ENCODE data around the gene ARHGAP21.

The ARHGAP21 gene

DNA sequence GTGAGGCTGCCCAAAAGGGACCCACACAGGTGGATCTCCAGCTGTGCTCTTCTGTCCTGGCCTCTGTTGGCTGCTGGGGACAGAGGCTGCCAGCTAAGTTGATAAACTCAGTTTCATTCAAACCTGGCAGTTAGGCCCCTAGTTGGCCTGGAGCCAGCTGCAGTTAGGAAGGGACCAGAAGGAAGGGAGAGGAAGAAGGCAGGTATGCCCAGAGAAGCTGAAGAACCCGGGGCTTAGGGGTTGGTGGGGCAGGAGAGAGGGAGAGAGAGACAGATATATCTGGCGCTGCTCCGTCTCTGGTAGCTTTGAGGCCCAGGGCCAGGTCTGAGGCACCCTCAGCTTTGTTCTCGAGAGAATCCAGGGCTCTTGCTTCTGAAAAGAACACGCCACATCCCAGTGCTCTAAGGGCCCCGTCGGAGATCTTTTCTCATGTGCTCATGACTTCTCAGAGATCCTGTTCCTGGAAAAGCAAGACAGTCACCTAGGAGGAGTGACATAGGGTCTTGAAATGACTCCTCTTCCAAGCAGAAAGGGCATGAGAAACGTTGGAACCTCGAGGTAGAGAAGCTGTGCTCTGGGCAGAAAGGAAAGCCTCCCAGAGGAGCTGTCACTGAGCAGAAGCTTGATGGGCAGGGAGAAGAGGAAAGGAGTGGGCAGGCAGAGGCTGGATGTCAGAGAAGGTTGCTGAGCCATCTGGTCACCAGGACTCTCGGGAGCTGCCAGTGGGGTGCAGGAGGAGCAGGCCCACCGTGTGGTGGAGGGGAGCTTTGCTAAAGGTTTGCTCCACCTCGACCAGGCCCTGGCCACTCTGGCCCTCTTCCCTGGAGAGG lies 153.6 kb downstream of the ARHGAP21 start:
- no peak for DNase-seq

- no peak for DNase-seq
Observed at GRCh38 chr10:24569330-24569796, 154.3 kb downstream of the ARHGAP21 start.

- DNase-seq, result no peak
Observed at GRCh38 chr10:24568042-24568441, 155.6 kb downstream of the ARHGAP21 start.

DNA sequence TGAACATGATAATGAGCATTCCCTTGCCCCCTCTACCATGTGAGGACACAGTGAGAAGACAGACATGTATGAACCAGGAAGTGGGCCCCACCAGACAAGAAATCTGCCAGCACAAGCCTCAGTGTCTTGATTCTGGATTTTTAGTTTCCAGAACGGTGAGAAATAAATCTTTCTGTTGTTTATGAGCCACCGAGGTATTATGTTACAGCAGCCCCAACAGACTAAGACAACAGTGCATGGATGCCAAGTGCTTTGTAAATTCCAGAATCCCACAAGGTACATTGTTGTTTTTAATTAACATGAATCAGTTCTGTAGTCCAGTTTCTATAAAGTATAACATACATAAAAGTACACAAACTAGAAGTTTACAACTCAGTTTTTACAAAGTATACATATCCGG lies 162.2 kb downstream of the ARHGAP21 start:
- DNase-seq, result no peak

GRCh38 chr10:24556750-24557742 lies 166.6 kb downstream of the ARHGAP21 start:
- peak; percentile 1 for DNase-seq

DNA sequence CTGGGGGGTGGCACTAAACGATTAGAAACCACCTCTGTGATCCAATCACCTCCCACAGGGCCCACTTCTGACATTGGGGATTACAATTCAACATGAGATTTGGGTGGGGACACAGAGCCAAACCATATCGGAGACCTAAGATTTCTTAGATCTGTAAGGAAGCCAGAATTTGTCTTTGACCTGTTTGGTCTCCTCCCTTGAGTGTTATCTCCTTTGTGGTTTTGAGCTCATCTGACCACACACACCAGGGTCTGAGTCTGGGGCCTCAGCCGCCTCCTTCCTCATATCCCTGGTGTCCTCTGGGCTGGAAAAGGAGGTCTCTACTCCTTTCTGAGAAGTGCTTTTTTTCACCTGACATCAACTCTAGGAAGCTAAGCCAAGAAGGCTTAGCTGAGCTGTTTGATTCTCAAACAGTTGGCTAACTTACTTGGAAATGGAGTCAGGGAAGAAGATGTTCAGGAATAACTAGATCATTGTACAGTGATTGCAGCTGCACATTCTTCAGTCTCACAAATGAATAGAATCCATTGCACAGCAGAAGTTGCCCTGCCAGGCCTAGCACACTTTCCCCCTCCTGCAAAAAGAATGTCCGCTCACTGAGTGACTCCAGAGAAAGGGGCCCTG lies 167.4 kb downstream of the ARHGAP21 start:
- no peak for DNase-seq

- no peak for DNase-seq
Observed at GRCh38 chr10:24554036-24554435, 169.7 kb downstream of the ARHGAP21 start.

DNA sequence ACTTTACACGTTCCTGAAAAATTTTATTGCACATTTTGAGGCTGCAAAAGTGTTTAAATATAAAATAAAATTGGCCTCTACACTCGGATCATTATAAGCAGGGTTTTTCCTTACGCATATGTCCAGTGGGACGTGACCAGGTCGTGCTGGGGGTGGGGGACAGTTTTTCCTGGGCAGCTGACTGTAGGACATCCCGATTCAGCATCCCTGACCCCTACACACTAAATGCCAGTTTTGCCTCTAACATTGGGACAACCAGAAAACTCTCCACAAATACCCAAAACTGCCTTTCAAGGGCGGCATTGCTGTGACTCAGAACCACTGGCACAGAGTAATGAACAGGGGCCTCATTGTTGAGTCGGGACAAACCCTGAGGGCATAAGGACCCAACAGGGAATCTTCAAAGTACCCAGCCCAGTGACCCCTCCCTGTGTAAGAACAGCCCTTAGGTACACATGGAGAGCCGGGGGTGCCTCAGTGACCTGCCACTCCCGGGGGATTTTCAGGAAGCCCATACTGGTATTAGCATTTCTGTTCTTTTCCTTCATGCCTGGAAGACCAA lies 170.6 kb downstream of the ARHGAP21 start:
- no peak for DNase-seq

GRCh38 chr10:24552346-24553016 lies 171.2 kb downstream of the ARHGAP21 start:
- DNase-seq, result peak; percentile 55

- DNase-seq, result no peak
Observed at GRCh38 chr10:24551161-24551560, 172.5 kb downstream of the ARHGAP21 start.

- no peak for DNase-seq
Observed at GRCh38 chr10:24550680-24551079, 173.0 kb downstream of the ARHGAP21 start.

GRCh38 chr10:24545585-24545984 lies 178.1 kb downstream of the ARHGAP21 start:
- DNase-seq, result no peak

DNA sequence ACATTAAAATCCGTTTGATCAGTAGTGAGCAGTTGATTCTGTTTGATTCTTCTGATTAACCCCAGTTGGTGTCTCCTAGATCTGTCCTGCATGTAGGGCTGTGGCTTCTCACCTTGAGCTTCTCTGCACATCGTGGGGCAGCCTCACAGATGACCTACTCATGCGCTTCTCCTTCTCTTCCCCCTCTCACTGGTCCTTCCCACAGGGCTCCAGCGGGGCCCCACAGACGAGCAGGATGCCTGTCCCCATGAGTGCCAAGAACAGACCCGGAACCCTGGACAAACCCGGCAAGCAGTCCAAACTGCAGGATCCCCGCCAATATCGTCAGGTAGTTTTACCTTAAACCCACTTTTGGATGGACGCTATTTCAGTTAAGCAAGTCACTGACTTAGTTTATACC lies 178.9 kb downstream of the ARHGAP21 start:
- no peak for DNase-seq

DNA sequence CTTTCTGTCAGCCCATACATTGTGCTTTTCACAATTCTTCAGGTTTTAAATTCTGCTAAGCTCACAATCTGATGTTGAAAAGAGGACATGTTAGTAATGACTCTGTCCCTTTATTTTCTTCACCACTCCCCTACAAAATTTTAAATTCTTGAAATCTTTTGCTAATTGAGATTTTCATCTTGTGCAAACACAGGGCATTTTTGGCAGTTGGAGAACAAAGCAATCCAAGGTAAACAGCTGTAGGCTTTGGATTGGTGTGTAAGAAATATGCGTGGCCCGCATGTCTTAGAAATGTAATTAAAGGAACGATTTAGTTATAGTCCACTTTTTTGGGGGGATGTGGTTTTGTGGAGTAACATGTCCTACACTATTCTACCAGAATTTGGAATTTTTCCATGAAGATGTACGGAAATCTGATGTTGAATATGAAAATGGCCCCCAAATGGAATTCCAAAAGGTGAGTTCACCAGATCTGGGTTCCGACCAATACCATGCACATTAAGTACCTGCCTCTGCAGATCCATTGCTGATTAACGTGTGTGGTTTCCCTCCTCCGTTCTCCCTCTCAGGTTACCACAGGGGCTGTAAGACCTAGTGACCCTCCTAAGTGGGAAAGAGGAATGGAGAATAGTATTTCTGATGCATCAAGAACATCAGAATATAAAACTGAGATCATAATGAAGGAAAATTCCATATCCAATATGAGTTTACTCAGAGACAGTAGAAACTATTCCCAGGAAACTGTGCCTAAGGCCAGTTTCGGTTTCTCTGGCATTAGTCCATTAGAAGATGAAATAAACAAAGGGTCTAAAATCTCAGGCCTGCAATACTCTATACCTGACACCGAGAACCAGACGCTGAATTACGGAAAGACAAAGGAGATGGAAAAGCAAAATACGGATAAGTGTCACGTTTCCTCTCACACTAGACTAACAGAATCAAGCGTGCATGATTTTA lies 181.1 kb downstream of the ARHGAP21 start:
- no peak for DNase-seq

DNA sequence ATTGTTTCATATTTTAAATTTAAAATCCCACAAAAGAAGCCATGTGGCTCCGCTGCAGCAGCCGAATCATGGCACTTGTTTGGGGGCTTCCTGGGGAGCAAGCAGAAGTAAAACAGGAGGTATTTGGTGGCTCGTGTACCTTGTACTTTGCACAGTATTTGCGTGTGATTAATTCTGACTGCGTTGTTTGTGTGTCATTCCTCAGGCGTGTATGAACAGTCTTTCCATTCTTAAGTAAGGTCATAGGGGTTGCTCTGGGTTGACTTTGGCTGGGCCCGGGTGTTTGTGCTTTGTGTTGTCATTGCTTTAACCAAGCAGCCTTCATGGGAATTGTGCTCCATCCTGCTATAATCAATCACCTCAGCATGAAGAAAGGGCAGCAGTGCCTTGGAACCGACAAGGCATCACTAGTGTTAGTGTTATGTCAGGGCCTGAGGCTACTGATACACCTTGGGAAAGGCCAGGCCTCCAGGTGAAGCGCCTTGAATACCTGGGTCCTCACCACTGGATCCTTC lies 182.4 kb downstream of the ARHGAP21 start:
- no peak for DNase-seq

DNA sequence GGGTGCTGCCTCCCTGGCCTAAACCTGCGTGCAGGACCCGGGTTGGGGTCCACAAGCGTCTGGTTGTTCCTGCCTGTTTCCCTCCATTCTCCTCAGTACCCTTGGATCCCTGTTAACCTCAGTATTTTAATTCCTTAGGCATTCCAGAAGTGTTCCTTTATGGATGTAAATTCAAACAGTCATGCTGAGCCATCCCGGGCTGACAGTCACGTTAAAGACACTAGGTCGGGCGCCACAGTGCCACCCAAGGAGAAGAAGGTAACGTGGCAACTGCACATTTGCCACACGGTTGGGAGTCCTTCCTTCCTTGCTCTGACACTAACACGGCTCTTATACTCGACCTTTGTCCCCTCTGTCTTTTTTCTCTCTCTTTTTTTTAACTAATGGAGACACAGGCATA lies 187.1 kb downstream of the ARHGAP21 start:
- DNase-seq, result no peak

GRCh38 chr10:24533981-24534380 lies 189.7 kb downstream of the ARHGAP21 start:
- no peak for DNase-seq

All from NCI-H526 treated with DMSO at 0.1 percent for 48 hours (cell line).